Activated T-cell treated with anti-CD3 and anti-CD28 coated beads for 48 hours (primary cell): ENCODE data around the gene ARMS2.

ENCODE experiments used
- DNase-seq: peaks from one replicate; pipeline ENCODE4 v3.0.0-alpha.2; 2020; ENCODE audit warnings: low read depth

The ARMS2 gene

DNA sequence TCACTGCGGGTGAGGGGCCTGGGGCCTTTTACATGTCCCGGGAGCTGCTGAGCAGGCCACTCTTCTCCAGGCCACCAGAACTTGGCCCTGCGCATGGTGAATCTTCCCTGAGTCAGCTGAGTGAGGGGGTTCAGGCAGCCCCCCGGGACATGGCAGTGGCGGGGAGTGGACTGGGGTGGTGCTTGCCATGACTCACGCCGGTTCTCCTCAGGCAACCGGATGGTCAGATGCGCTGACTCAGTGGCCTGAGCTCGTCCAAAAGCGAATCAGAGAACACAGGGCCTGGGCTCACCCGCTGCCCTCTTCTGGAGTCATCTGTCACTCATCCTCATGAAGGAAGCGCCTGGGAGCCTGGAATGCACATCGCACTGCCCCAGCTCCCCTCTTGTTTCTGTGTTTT is 40.4 kb downstream of the ARMS2 start:
- no peak for DNase-seq

GRCh38 chr10:122495406-122496340 is 41.2 kb downstream of the ARMS2 start:
- DNase-seq: no peak

DNA sequence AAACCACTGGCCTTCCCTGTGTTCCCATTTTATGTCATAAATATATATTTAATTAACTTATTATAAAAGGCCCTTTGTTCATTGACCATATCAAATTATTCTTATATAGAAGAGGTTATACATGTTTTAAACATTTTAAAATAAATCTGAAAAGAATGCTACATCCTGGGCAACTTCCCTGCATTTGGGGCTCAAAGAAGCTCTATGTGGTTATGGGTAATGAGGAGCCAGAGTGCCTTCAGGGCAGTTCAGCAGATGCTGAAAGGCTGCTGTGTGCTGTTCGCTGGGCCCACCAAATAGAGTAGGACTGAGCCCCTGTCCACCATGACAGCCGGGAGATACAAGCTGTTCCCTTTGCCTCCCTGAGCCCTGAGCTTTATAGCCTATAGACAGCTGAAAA is 42.8 kb downstream of the ARMS2 start:
- no peak for DNase-seq

DNA sequence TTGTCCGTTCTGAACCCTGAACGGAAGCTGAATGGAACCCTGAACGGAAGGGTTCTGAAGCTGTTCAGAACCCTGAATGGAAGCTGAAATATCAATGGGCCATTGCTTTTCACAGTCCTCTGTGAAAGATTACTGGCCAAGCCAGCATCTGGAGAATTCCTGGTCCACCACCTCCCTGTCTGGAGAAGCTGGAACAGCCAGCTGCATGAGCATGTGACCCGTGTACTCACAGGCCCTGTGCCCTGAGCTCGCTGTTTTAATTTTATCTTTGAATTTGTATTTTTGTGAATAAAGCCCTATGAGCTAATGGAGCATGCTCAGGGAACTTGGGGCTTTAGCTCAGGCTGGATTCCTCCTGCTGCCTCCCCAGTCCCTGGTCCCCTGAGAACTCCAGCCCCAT is 44.1 kb downstream of the ARMS2 start:
- DNase-seq: no peak

DNA sequence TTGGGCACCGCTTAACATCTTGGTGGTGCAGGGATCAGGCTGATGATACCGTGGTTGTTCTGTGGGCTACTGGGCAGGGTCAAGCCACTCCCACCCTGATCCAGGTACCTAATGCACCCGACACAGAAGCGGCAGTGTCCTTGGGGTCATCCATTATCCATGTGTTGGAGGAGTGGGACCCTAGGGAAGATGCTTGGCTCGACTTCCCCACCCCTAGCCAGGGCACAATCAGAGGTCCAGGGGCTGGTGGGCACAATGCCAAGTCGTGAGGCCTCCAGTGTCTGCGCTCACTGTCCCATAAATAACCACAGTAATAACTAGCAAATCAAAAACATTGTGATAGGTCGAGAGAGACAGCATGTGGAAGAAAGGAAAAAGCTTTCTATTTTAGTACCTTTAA is 44.6 kb downstream of the ARMS2 start:
- DNase-seq: no peak

DNA sequence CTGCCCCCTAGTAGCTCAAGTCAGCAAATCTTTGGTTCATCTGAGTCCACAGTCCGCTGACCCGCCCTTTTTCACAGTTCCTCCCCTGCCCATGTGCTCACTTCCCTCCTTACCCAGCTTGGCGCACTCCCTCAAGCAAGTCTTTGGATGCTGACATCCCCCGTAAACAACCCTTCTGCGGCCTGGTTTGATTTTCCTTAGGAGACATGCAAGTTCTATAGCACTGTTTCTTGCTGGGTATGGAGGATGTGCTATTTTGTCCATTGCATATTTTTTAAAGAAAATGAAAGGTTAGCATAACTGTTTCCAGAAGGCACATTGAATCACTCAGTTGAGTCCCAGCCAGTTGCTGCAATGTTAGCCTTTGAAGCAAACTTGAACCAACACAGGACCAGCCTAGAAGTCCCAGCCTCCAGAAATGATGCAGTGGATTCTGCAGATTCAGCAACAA is 45.1 kb downstream of the ARMS2 start:
- DNase-seq: no peak

GRCh38 chr10:122500194-122500593 is 45.7 kb downstream of the ARMS2 start:
- DNase-seq: no peak

- DNase-seq: no peak
Observed at GRCh38 chr10:122500726-122501125, 46.3 kb downstream of the ARMS2 start.

DNA sequence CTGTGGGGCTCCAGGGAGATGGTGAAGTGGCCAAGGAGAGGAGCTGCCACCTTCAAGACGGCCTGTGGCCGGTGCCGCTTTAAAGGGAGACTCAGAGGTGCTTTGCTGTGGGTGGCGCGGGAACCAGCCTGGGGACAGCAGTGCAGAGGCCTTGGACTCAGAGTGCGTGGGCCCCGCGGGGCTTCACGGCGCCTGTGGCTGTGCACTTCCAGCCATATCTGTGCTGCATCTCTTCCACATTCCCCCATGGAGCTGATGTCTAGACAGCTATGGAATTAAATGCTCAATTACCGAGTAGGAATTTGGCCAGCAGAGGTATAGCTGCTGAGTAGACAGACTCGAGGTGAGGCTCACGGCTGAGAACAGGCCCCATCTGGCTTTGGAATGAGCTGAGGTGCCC is 48.6 kb downstream of the ARMS2 start:
- no peak for DNase-seq

DNA sequence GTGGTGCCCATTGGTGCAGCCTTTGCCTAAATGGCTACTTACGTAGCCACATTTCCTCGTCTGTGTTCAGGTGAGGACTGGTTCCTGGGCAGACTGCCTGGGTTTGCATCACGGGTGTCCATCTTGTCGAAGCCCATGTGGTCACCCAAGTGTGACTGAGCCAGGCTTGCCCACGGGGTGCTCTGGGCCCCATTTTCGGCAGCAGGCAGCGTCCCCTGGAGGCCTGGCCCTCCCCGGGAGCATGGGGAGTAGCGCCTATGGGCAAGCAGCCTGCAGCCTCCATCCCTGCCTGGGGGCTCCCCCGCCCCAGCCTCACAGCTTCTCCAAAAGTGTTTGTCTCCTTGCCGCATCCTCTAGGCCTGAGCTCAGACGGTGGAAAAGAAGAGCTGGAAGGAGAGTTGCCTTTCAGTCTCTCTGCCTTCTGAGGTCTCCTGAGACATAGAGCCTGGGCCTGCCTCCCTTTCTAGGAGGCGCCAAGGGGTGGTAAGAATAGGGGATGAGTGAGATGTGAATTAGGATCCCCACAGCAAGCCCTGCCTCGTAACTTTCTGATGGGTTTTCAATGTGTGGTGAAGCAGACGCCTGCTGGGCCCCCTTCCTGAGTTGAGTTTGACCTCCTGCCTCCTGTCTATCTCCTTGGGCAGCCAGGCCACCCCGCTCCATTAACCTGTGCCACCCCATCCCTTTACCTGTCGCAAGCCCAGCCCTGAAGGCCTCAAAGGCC is 49.6 kb downstream of the ARMS2 start:
- no peak for DNase-seq

- DNase-seq: no peak
Observed at GRCh38 chr10:122504610-122504950, 50.1 kb downstream of the ARMS2 start.

DNA sequence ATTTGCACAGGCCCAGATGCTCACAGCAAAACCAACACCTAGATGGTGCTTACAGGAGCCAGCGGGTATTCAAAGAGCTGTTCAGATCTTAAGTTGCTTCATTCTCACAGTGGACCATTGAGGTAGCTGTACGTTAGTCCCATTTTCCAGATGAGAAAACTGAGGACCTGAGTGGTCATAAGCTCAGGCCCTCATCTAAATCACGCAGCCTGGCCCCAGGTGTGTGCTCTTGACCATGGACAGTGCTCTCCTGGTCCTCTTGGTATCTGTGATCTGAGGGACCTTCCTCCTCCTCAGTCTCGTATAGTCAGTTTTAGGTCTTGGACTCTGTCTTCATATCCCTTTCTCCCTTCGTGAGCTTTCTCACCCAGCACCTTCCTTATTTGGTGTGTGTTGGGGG is 50.6 kb downstream of the ARMS2 start:
- no peak for DNase-seq

DNA sequence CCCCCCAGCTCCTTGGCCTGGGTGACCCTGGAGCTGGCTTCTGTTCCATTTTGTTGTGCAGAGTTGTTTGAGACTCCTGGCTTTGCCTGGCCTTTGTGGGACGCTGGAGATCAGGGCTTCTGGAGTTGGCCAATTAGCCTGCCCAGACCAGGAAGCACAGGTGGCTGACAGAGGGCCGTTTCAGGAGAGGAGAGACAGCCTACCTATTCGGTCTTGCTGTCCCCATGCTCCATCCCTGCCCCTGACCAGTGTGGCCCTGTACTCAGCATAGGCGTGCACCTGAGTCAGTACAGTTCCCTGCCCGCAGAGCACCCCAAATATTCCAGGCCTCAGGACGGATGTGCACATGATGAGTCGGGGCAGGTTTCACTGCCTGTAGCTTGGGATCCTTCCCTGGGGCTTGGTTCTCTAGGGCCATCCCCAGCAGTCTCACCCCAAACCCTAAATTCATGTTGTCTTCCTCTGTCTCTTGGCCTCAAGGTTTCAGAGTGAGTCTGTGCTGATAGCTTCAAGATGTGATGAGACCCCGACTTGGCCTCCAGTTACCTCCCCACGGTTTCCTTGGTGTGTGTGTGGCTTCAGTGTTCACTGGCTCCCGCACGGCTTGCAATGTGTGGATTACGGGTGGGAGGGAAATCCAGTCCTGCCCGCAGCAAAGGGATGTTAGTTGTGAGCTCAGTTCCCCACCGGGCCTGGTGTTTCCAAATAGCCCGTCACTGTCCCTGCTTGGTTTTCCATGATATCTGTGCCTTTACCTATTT is 51.6 kb downstream of the ARMS2 start:
- no peak for DNase-seq
